H1 (cell line): ENCODE measurements around the gene COL17A1. TPM values are rescaled to one million over a fixed set of nuclear protein-coding genes. Genes with fewer than 3 reads are reported as not detected.

Source experiments
- CTCF ChIA-PET: fragments of 300-600 bp; sonication (Branson Sonifier 250); formaldehyde crosslinking; loops from one replicate; lab custom pipeline; 2021; ENCODE audit not compliant: partially characterized antibody; lab: Charles Lee
- POLR2A ChIA-PET: fragments of 300-600 bp; sonication (Branson Sonifier 250); formaldehyde crosslinking; loops from one replicate; lab custom pipeline; 2021; ENCODE audit warnings: inconsistent platforms; ENCODE audit not compliant: partially characterized antibody; lab: Charles Lee
- DNase-seq, 2 experiments: peaks; one replicate each; pipeline versions ENCODE4 v3.0.0 to v3.0.0-alpha.2; 2010 to 2022; ENCODE audit warnings: low spot score in 2 of 2, low read depth in 1 of 2, mixed read lengths in 1 of 2
- FAIRE-seq: peaks from 2 replicates; lab custom pipeline; 2011; peaks lifted over from hg19 to GRCh38; lab: Jason Lieb, UNC
- H2AFZ ChIP-seq: 2 replicates; pipeline ENCODE4 v1.8.1; 2012; ENCODE audit warnings: low read length, inconsistent platforms
- H2AK5ac ChIP-seq: 2 replicates; pipeline ENCODE4 v1.6.1; 2013; ENCODE audit warnings: low read depth, low read length
- H2BK120ac ChIP-seq: replicated peaks from 2 replicates; pipeline ENCODE3; 2013; ENCODE audit warnings: low read depth, low read length, inconsistent platforms
- H2BK12ac ChIP-seq: 2 replicates; pipeline ENCODE4 v1.6.1; 2013; ENCODE audit warnings: low read depth, low read length
- H2BK15ac ChIP-seq: 2 replicates; pipeline ENCODE4 v1.6.1; 2013; ENCODE audit warnings: low read length
- H2BK20ac ChIP-seq: 2 replicates; pipeline ENCODE4 v1.6.1; 2013; ENCODE audit warnings: low read length
- H2BK5ac ChIP-seq: 2 replicates; pipeline ENCODE4 v1.6.1; 2013; ENCODE audit warnings: low read depth, low read length
- H3K14ac ChIP-seq: 2 replicates; pipeline ENCODE4 v1.6.1; 2013; ENCODE audit warnings: inconsistent platforms; ENCODE audit not compliant: insufficient read length
- H3K18ac ChIP-seq: 2 replicates; pipeline ENCODE4 v1.6.1; 2013; ENCODE audit warnings: low read length; ENCODE audit errors: extremely low read depth
- H3K23ac ChIP-seq: 2 replicates; pipeline ENCODE4 v1.6.1; 2013; ENCODE audit warnings: inconsistent platforms; ENCODE audit not compliant: insufficient read length
- H3K23me2 ChIP-seq: 2 replicates; pipeline ENCODE4 v1.6.1; 2013; ENCODE audit warnings: low read depth, low read length
- H3K27ac ChIP-seq: 2 replicates; pipeline ENCODE4 v1.6.1; 2011; ENCODE audit warnings: low read depth, low read length, inconsistent platforms
- H3K27me3 ChIP-seq, 4 experiments: replicated peaks in 1 of 4; 1 replicate in 1 of 4; 2 replicates in 3 of 4; pipeline versions ENCODE4 v1.6.1 to v1.8.1; 2011 to 2013; ENCODE audit warnings: low read length in 3 of 4, mild to moderate bottlenecking in 3 of 4, inconsistent platforms in 2 of 4, mixed read lengths in 2 of 4, moderate library complexity in 1 of 4; ENCODE audit not compliant: control insufficient read depth in 3 of 4, insufficient read depth in 3 of 4; ENCODE audit errors: extremely low read depth in 1 of 4
- H3K36me3 ChIP-seq, 4 experiments: 2 replicates each; pipeline versions ENCODE4 v1.6.1 to v1.8.1; 2011 to 2013; ENCODE audit warnings: mild to moderate bottlenecking in 4 of 4, low read length in 3 of 4, moderate library complexity in 2 of 4, control low read depth in 1 of 4, inconsistent platforms in 1 of 4; ENCODE audit not compliant: insufficient read depth in 4 of 4, control insufficient read depth in 2 of 4
- H3K4ac ChIP-seq: replicated peaks from 2 replicates; pipeline ENCODE3; 2013; ENCODE audit warnings: low read length, low read depth, mixed read lengths, inconsistent platforms; ENCODE audit not compliant: insufficient read length
- H3K4me1 ChIP-seq, 4 experiments: replicated peaks in 1 of 4; 1 replicate in 1 of 4; 2 replicates in 3 of 4; pipeline versions ENCODE4 v1.6.1 to v1.8.1; 2011 to 2013; ENCODE audit warnings: low read length in 3 of 4, inconsistent platforms in 2 of 4, mixed read lengths in 1 of 4; ENCODE audit not compliant: insufficient read depth in 4 of 4, control insufficient read depth in 3 of 4
- H3K4me2 ChIP-seq, 2 experiments: 2 replicates each; pipeline versions ENCODE4 v1.6.1 to v1.8.1; 2011 to 2013; ENCODE audit warnings: low read depth in 2 of 2, low read length in 2 of 2, control low read depth in 1 of 2, inconsistent platforms in 1 of 2, mild to moderate bottlenecking in 1 of 2; ENCODE audit not compliant: insufficient read depth in 1 of 2
- H3K4me3 ChIP-seq, 4 experiments: fragments of 200-600, 300-600 bp in 1 of 4; sonication (generic), shearing (Covaris generic), sonication (Bioruptor Twin) in 1 of 4; 2 replicates each; pipeline versions ENCODE4 v1.5.1 to v1.8.1; 2011 to 2016; ENCODE audit warnings: low read length in 4 of 4, low read depth in 3 of 4, control low read depth in 2 of 4, inconsistent platforms in 2 of 4, mild to moderate bottlenecking in 2 of 4, mixed read lengths in 1 of 4, moderate library complexity in 1 of 4; ENCODE audit not compliant: insufficient read depth in 2 of 4; ENCODE audit errors: extremely low read depth in 1 of 4
- H3K56ac ChIP-seq: replicated peaks from 2 replicates; pipeline ENCODE3; 2013; ENCODE audit warnings: low read depth, mild to moderate bottlenecking, mixed read lengths, low read length, inconsistent platforms; ENCODE audit not compliant: insufficient read length
- H3K79me1 ChIP-seq: 2 replicates; pipeline ENCODE4 v1.6.1; 2013; ENCODE audit warnings: low read depth, low read length, control low read depth
- H3K79me2 ChIP-seq, 2 experiments: 2 replicates each; pipeline versions ENCODE4 v1.6.1 to v1.8.1; 2012 to 2013; ENCODE audit warnings: low read length in 2 of 2, mild to moderate bottlenecking in 2 of 2, inconsistent platforms in 1 of 2; ENCODE audit not compliant: insufficient read depth in 2 of 2, control insufficient read depth in 1 of 2
- H3K9ac ChIP-seq, 4 experiments: replicated peaks in 1 of 4; 1 replicate in 1 of 4; 2 replicates in 3 of 4; pipeline versions ENCODE4 v1.6.1 to v1.8.1; 2011 to 2013; ENCODE audit warnings: low read depth in 3 of 4, low read length in 3 of 4, control low read depth in 2 of 4, mild to moderate bottlenecking in 2 of 4, moderate library complexity in 2 of 4, inconsistent platforms in 1 of 4; ENCODE audit errors: extremely low read depth in 1 of 4
- H3K9me3 ChIP-seq, 2 experiments: 2 replicates each; pipeline versions ENCODE4 v1.6.1 to v1.8.1; 2012 to 2013; ENCODE audit warnings: mild to moderate bottlenecking in 2 of 2, moderate library complexity in 2 of 2, control low read depth in 1 of 2, inconsistent platforms in 1 of 2, low read depth in 1 of 2, low read length in 1 of 2, mixed read lengths in 1 of 2; ENCODE audit not compliant: insufficient read depth in 2 of 2
- H4K20me1 ChIP-seq, 2 experiments: replicated peaks in 1 of 2; 2 replicates each; pipeline versions ENCODE3 to v1.8.1; 2011 to 2013; ENCODE audit warnings: inconsistent platforms in 2 of 2, low read length in 2 of 2, mild to moderate bottlenecking in 1 of 2; ENCODE audit not compliant: insufficient read depth in 2 of 2, control insufficient read depth in 1 of 2
- H4K5ac ChIP-seq: 2 replicates; pipeline ENCODE4 v1.6.1; 2013; ENCODE audit warnings: low read length, low read depth, mixed read lengths, inconsistent platforms; ENCODE audit not compliant: insufficient read length
- H4K8ac ChIP-seq: 2 replicates; pipeline ENCODE4 v1.8.0; 2013; ENCODE audit warnings: mild to moderate bottlenecking, moderate library complexity, low read length, inconsistent platforms; ENCODE audit not compliant: insufficient read depth; ENCODE audit errors: extremely low read depth
- H4K91ac ChIP-seq: replicated peaks from 2 replicates; pipeline ENCODE3; 2013; ENCODE audit warnings: low read length, mixed read lengths, inconsistent platforms; ENCODE audit not compliant: insufficient read length
- CTBP2 ChIP-seq: IDR thresholded peaks from 2 replicates; pipeline ENCODE4 v1.7.0; 2011; ENCODE audit warnings: borderline replicate concordance, mild to moderate bottlenecking, moderate library complexity, mixed read lengths, low read length; ENCODE audit not compliant: insufficient read depth, insufficient read length
- EGR1 ChIP-seq: IDR thresholded peaks from 2 replicates; pipeline ENCODE4 v1.6.1; 2011; ENCODE audit warnings: low read depth, low read length, borderline replicate concordance
- JUN ChIP-seq: IDR thresholded peaks from 2 replicates; pipeline ENCODE4 v1.6.1; 2011; ENCODE audit warnings: low read depth, mild to moderate bottlenecking, improper control_type of control experiment, low read length
- RNF2 ChIP-seq: fragments of 200-900, 300-1000 bp; sonication (generic); IDR thresholded peaks from 2 replicates; pipeline ENCODE4 v1.7.1; 2016; ENCODE audit warnings: borderline replicate concordance, low read depth, mild to moderate bottlenecking, antibody characterized with exemption, low read length; ENCODE audit not compliant: poor library complexity, severe bottlenecking; ENCODE audit errors: missing control alignments
- SRF ChIP-seq: IDR thresholded peaks from 2 replicates; pipeline ENCODE4 v1.6.1; 2011; ENCODE audit warnings: mild to moderate bottlenecking, low read depth, low read length, moderate library complexity
- YY1 ChIP-seq: IDR thresholded peaks from 2 replicates; pipeline ENCODE4 v1.6.1; 2011; ENCODE audit warnings: low read depth, mild to moderate bottlenecking, low read length
- WGBS, 2 experiments: shearing (Covaris generic) in 1 of 2; methylation state at CpG; one replicate each; pipeline versions ENCODE4 v1.1.6 to v1.1.7; 2013 to 2015; ENCODE audit warnings: low lambda C conversion rate in 2 of 2, mixed read lengths in 2 of 2, inconsistent platforms in 1 of 2, low coverage in 1 of 2, missing lambda C conversion rate in 1 of 2; ENCODE audit not compliant: insufficient replicate concordance in 2 of 2, insufficient coverage in 1 of 2, insufficient read length in 1 of 2; ENCODE audit errors: extremely low coverage in 1 of 2, missing lambda C conversion rate in 1 of 2; 5-methylcytosine and 5-hydroxymethylcytosine counted together
- polyA plus RNA-seq, 7 experiments: library from polyadenylated mRNA; depleted of rRNA in 3 of 7; stranded (reverse) in 5 of 7; unstranded in 2 of 7; fragments of >200 nt in 5 of 7; fragments of 200-250 nt in 2 of 7; gene quantifications; 1 replicate in 5 of 7; 2 replicates in 1 of 7; 4 replicates in 1 of 7; pipeline versions ENCODE4 v1.2.1 to v1.2.3, GENCODE V29; 2011 to 2013; ENCODE audit warnings: missing spikeins in 2 of 7, mixed read lengths in 2 of 7
- total RNA-seq: library from RNA; stranded (reverse); fragmentation: NEBNext Ultra II Directional; extraction: Animal tissue kit (Norgen Biotek cat#: 25700); gene quantifications from 2 replicates; pipeline ENCODE4 v1.2.1, GENCODE V29; 2021

COL17A1 gene
- total and polyA plus RNA-seq, 2 of the 8 experiments (the other 6 are each of a cell fraction or from before 2014, with no cell fraction given), result 0.35 to 0.37 TPM

- WGBS, 2 experiments, result 92% methylated on average over 6 of the region's 6 CpGs; no CpG with 5 or more reads in 1 of the 2 experiments
- FAIRE-seq (no peak), DNase-seq (no peak)
- no peak overlapping the region for H3K23ac ChIP-seq
- H2BK12ac ChIP-seq, result no peak overlapping the region
- no peak overlapping the region for H3K14ac ChIP-seq
- H2BK5ac ChIP-seq, result no peak overlapping the region
- no peaks in the 10 kb centered on the region for H3K23me2 ChIP-seq
- 0 out of 2 replicates have a peak overlapping the region, but pooled peaks have one; percentile 13 for H2BK20ac ChIP-seq
- ChIA-PET POLR2A (interaction anchor here (3.2 kb wide), 1 partner anchor 75 kb away, joined by 13 read pairs; the partner anchor contains the start of gene SFR1), CTCF (interaction anchor here (0.6 to 3.6 kb wide), 14 partner anchors 8 to 228 kb away, joined by 3 to 43 read pairs (median 3); partner anchors contain the start of gene SFR1)
- peak overlapping the region; percentile 9; the same call in 1 of the 2 replicates for H4K8ac ChIP-seq
- H2BK120ac ChIP-seq, result no peak overlapping the region
- TF ChIP-seq EGR1 (no peak), CTBP2 (no peak), JUN (no peak), RNF2 (no peak), SRF (no peak), YY1 (no peak)
- H3K9me3 ChIP-seq, result no peaks in the 10 kb centered on the region
- H3K79me2 ChIP-seq, result no peaks in the 10 kb centered on the region
- no peak overlapping the region for H3K56ac ChIP-seq
- no peak overlapping the region for H3K9ac ChIP-seq
- H3K18ac ChIP-seq, result no peak overlapping the region
- no peak overlapping the region for H2AFZ ChIP-seq
- H3K4me3 ChIP-seq, result no peak overlapping the region
- H3K4me1 ChIP-seq, result peaks cover 0 to 4% (median 2%) of the 10 kb centered on the region in 4 experiments; a peak in 3 of 7 replicates
- no peak overlapping the region for H4K91ac ChIP-seq
- H3K36me3 ChIP-seq, result no peaks in the 10 kb centered on the region
- H4K20me1 ChIP-seq, result no peaks in the 10 kb centered on the region
- H3K4ac ChIP-seq, result no peak overlapping the region
- no peak overlapping the region for H3K27ac ChIP-seq
- no peak overlapping the region for H3K4me2 ChIP-seq
- no peaks in the 10 kb centered on the region for H3K79me1 ChIP-seq
- H3K27me3 ChIP-seq, result no peaks in the 10 kb centered on the region
- H4K5ac ChIP-seq, result no peak overlapping the region
- no peak overlapping the region for H2AK5ac ChIP-seq
- no peak overlapping the region for H2BK15ac ChIP-seq
These were observed 39.0 kb downstream of the COL17A1 start for GRCh38 chr10:104046651-104047050.
